CD1c-positive myeloid dendritic cell (primary cell): ENCODE results near the gene TICRR.
"Not testable (repeated sequence)": the region's sequence is repeated elsewhere in the genome, so short reads cannot be mapped to it uniquely, and the experiment has no call there.

ENCODE experiments used
- DNase-seq: peaks from one replicate; pipeline ENCODE4 v3.0.0-alpha.2; 2016; ENCODE audit errors: extremely low spot score

Gene TICRR

DNA sequence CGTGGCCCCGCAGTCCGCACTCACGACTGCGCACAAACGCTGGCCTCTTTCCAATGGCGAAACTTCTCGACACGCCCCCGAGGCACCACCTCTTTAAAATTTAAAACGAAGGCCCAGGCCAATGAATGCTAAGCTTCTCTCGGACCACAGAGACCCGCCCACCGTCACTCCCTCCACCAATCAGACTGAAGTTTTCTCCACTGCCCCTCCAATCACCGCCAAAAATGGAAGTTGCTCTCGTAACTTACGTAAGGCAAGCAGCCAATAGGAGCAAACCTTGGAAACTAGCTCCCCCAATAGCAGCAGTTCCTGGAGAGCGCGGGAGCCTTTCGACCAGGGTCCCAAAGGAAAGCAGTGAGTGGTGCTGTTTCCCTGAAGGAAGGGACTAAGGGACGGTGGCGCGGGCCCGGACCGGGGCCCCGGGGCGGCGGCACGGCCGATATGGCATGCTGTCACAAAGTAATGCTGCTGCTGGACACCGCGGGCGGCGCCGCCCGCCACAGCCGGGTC lies at the start of gene TICRR:
Gene TICRR (plus strand): TSS at position 324 of the 510 bp plus-strand sequence. CDS start 118 bp downstream, at position 442.
- peak; percentile 99 for DNase-seq

DNA sequence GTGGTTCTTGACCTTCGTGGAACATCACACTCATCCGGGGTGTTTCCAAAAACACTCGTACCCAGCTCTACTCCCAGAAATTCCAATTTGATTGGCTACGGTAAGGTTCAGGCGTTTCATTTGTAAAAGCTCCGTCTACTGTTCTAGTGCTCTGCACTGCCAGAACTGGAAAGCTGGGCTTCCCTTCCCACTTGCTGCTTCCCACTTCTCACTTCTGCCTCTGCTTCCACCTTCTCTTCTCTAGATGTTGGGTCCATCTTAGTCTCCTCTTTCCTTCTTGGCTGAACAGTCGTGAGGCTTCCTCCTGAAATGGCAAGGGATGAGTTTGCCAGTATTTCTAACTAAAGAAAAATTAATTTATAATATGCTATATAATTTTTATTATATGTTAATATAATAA lies 49.1 kb upstream of the TICRR start:
- DNase-seq, result no peak

GRCh38 chr15:89526601-89527441 lies 48.4 kb upstream of the TICRR start:
- DNase-seq, result no peak

- no peak for DNase-seq
These were observed 46.4 kb upstream of the TICRR start for GRCh38 chr15:89528757-89529352.

DNA sequence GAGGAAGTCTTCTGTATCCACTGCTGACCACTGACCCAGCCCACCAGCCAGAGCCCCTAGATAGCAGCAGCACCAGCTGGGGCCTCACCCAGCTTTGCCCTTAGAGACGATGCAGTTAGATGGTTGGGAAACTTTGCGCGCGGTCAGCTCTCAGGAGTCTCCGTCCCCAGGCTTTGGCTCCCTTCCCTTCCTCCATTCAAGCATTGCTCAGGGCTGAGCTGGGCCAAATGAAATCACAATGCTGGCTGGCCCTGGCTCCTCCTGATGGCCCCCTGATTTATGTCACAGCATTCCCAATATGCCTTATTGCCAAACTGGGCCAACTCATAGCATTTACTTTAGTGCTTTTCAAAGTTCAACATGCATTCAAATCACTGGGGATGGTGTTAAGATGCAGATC lies 44.3 kb upstream of the TICRR start:
- no peak for DNase-seq

DNA sequence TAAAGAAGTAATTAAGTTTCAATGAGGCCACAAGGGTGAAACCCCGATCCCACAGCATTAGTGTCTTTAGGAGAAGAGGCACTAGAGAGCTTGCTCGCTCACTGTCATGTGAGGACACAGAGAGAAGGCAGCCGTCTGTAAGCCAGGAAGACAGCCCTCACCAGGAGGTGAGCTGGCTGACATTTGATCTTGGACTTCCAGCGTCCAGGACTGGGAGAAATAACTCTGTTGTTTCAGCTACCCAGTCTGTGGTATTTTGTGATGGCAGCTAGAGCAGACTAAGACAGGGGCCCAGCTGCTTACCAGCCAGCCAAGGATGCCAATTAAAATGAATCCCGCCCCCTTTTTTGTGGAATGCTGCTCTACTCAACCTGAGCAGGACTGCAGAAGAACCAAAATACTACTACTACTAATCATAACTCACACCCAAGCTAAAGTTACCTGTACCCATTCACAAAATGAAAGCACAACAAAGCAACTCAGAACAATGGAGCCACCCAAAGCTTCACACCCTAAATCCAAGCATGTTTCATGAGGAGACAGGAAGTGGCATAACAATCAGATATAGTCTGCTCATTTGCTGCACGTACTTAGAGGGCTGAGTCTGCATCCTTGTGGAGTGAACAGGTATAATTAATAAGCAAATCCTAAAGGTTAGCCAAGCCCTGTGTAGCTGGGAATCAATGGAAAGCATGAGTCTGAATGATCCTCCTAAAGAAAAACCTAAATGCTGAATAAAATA lies 43.3 kb upstream of the TICRR start:
- no peak for DNase-seq

- DNase-seq, result no peak
These were observed 41.3 kb upstream of the TICRR start for GRCh38 chr15:89533861-89534544.

- DNase-seq, result no peak
These were observed 36.2 kb upstream of the TICRR start for GRCh38 chr15:89539027-89539426.

GRCh38 chr15:89542369-89542768 lies 32.9 kb upstream of the TICRR start:
- no peak for DNase-seq

GRCh38 chr15:89543389-89543788 lies 31.9 kb upstream of the TICRR start:
- DNase-seq, result peak; percentile 29

- DNase-seq, result not testable (repeated sequence)
These were observed 26.1 kb upstream of the TICRR start for GRCh38 chr15:89549138-89549537.

DNA sequence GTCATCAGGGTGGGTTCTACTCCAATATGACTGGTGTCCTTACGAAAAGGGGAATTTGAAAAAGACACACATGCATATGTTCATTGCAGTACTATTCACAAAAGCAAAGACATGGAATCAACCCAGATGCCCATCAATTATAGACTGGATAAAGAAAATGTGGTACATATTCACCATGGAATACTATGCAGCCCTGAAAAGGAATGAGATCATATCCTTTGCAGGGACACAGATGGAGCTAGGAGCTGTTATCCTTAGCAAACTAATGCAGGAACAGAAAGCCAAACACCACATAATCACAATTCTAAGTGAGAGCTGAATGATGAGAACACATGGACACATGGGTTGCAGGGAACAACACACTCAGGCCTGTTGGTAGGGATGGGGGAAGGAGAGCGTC lies 24.8 kb upstream of the TICRR start:
- DNase-seq, result no peak

- peak; percentile 46 for DNase-seq
These were observed 23.7 kb upstream of the TICRR start for GRCh38 chr15:89551550-89551949.

DNA sequence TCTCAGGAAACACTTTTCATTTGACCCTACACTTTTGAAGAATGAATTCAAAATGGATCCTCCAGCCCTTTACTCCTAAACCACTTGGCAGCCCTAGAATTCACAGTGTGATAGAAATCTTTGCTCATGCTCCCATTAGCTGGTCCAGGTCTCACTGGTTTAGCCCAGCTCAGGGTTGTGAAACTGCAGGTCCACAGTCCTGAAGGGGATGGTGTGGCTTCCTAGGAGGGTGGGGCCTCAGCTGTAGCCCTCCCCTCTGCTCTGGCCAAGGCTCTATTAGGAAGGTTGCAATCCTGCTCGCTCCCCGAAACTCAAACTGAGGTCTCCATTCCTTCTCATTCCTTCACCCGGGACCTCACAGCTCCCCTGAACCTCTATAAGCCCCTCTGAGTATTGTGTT lies 21.6 kb upstream of the TICRR start:
- DNase-seq, result no peak

- DNase-seq, result no peak
These were observed 21.0 kb upstream of the TICRR start for GRCh38 chr15:89554247-89554646.

- no peak for DNase-seq
These were observed 19.5 kb upstream of the TICRR start for GRCh38 chr15:89555768-89556167.

GRCh38 chr15:89556413-89557262 lies 18.6 kb upstream of the TICRR start:
- DNase-seq, result peak; percentile 79

- DNase-seq, result no peak
These were observed 15.5 kb upstream of the TICRR start for GRCh38 chr15:89559769-89560264.

DNA sequence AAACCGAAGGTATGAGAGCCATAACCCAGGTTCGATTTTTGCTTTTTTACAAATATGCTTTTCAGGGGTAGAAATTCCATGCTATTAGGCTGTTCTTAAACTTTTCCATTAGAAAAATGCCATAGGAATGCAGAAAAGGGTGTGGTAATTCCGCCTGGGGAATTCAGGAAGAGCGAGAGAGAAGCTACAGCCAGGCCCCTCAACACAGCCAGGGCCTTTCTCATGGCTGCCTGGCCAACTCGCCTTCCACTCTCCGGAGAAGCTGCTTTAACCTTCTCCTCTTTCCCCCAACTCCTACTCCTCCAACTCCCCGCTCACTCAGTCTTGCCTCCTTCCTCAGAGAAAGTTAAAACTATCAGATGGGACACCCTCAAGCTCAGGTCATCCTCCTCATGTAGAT lies 9.1 kb upstream of the TICRR start:
- DNase-seq, result no peak

GRCh38 chr15:89566621-89567294 lies 8.5 kb upstream of the TICRR start:
- DNase-seq, result no peak
